Hepatocyte (in vitro differentiated cells): ENCODE results near the gene BLOC1S5.

ENCODE experiments used
- EZH2 ChIP-seq: fragments of 200-600 bp; sonication (generic); IDR thresholded peaks from 2 replicates; pipeline ENCODE4 v1.6.1; 2016; ENCODE audit warnings: antibody characterized with exemption, mild to moderate bottlenecking, borderline replicate concordance
- TF ChIP-seq, protein P1 (sequence below): fragments of 200-600 bp; sonication (generic); IDR thresholded peaks from 2 replicates; pipeline ENCODE4 v1.5.1; 2016; ENCODE audit warnings: antibody characterized with exemption, mild to moderate bottlenecking; ENCODE audit not compliant: poor library complexity

GRCh38 chr6:8085053-8085511, 20.9 kb upstream of the BLOC1S5 start:
- TF ChIP-seq, protein P1, sequence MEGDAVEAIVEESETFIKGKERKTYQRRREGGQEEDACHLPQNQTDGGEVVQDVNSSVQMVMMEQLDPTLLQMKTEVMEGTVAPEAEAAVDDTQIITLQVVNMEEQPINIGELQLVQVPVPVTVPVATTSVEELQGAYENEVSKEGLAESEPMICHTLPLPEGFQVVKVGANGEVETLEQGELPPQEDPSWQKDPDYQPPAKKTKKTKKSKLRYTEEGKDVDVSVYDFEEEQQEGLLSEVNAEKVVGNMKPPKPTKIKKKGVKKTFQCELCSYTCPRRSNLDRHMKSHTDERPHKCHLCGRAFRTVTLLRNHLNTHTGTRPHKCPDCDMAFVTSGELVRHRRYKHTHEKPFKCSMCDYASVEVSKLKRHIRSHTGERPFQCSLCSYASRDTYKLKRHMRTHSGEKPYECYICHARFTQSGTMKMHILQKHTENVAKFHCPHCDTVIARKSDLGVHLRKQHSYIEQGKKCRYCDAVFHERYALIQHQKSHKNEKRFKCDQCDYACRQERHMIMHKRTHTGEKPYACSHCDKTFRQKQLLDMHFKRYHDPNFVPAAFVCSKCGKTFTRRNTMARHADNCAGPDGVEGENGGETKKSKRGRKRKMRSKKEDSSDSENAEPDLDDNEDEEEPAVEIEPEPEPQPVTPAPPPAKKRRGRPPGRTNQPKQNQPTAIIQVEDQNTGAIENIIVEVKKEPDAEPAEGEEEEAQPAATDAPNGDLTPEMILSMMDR: no peak
- no peak for TF ChIP-seq EZH2
